ENCODE measurements around the gene OTUB2. TPM values are rescaled to one million over a fixed set of nuclear protein-coding genes. Genes with fewer than 3 reads are reported as not detected.

OTUB2 gene
- total RNA-seq, 2 donors from 2014 or later, result 2.2 to 2.7 TPM

DNA sequence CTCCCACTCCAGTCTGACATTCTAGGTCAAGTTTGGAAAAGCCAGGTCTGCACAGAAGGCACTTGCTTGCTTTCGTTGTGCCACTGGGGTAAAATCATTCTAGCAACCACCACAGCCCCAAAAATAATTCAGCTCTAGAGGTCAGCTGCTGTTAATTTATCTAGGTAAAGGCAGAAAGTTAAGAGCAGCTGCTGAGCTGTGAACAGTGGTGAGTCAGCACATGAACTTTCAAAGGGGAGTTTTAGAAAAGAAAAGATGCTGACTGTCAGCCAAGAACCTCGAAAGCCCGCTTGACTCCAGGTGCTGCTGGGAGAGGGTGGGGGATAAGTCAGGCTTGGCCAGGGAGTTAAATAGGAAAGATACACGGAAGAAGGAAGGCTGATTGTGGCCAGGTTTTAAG lies 16.4 kb upstream of the OTUB2 start:
- no peak overlapping the region for H3K27ac ChIP-seq

GRCh38 chr14:94010625-94011024 lies 15.5 kb upstream of the OTUB2 start:
- Histone ChIP-seq H3K4me1 (no peaks in the 10 kb centered on the region), H3K27me3 (no peaks in the 10 kb centered on the region), H3K36me3 (no peaks in the 10 kb centered on the region), H3K9me3 (no peaks in the 10 kb centered on the region), H3K27ac (no peak overlapping the region), H3K4me3 (no peak overlapping the region), H3K9ac (ENCODE audit: low read depth in 2 of 2, low read length in 2 of 2) (no peak overlapping the region)
- no peak for DNase-seq
- no peak for TF ChIP-seq CTCF (IDR thresholded peaks at IDR 0.05)
- intact Hi-C loops (cut with DNase I), result no loop called here

More for the DNA sequence above, 16.4 kb upstream of the OTUB2 start:
- H3K9ac ChIP-seq (ENCODE audit: low read depth in 2 of 2, low read length in 2 of 2), result no peak overlapping the region
- TF ChIP-seq CTCF (IDR thresholded peaks at IDR 0.05), result no peak
- H3K27me3 ChIP-seq, result no peaks in the 10 kb centered on the region
- DNase-seq, result no peak
- no peaks in the 10 kb centered on the region for H3K4me1 ChIP-seq
- H3K36me3 ChIP-seq, result no peaks in the 10 kb centered on the region
- H3K9me3 ChIP-seq, result no peaks in the 10 kb centered on the region
- intact Hi-C loops (cut with DNase I), result no loop called here
- H3K4me3 ChIP-seq, result no peak overlapping the region

GRCh38 chr14:94011795-94012194 lies 14.3 kb upstream of the OTUB2 start:
- TF ChIP-seq CTCF (IDR thresholded peaks at IDR 0.05), result no peak
- no peak for DNase-seq

DNA sequence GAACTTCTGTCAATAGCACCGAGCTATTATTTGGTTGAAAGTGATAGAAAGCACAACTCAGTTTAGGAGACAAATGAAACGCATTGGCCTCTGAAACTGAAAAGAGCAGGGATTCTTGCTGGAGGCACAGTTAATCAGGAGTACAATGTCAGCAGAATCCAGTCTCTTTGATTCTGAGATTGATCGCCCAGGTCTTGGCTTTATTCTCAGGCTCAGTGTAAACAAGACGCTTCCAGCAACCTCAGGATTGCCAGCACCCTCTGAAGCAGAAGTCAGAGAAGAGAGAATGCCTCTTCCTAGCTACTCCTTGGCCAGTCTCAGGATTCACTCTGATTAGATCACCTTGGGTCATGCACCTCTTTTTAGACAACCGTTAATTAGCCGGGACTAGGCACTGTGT lies 11.8 kb upstream of the OTUB2 start:
- DNase-seq, result no peak
- intact Hi-C loops (cut with DNase I), result no loop called here

More at GRCh38 chr14:94011795-94012194, 14.3 kb upstream of the OTUB2 start:
- Histone ChIP-seq H3K4me1 (no peaks in the 10 kb centered on the region), H3K4me3 (no peak overlapping the region), H3K27me3 (no peaks in the 10 kb centered on the region), H3K9ac (ENCODE audit: low read depth in 2 of 2, low read length in 2 of 2) (no peak overlapping the region), H3K27ac (no peak overlapping the region), H3K36me3 (no peaks in the 10 kb centered on the region), H3K9me3 (no peaks in the 10 kb centered on the region)
- intact Hi-C loops (cut with DNase I), result no loop called here

GRCh38 chr14:94015223-94015622 lies 10.9 kb upstream of the OTUB2 start:
- no peak for DNase-seq
- Histone ChIP-seq H3K4me3 (no peak overlapping the region), H3K4me1 (no peaks in the 10 kb centered on the region), H3K36me3 (no peaks in the 10 kb centered on the region), H3K27ac (no peak overlapping the region), H3K9ac (ENCODE audit: low read depth in 2 of 2, low read length in 2 of 2) (no peak overlapping the region), H3K27me3 (no peaks in the 10 kb centered on the region), H3K9me3 (no peaks in the 10 kb centered on the region)
- TF ChIP-seq CTCF (IDR thresholded peaks at IDR 0.05), result no peak
- intact Hi-C loops (cut with DNase I), result no loop called here

More for the DNA sequence above, 11.8 kb upstream of the OTUB2 start:
- no peak overlapping the region for H3K27ac ChIP-seq
- no peaks in the 10 kb centered on the region for H3K36me3 ChIP-seq
- H3K27me3 ChIP-seq, result no peaks in the 10 kb centered on the region
- H3K9me3 ChIP-seq, result no peaks in the 10 kb centered on the region
- H3K9ac ChIP-seq (ENCODE audit: low read depth in 2 of 2, low read length in 2 of 2), result no peak overlapping the region
- no peak overlapping the region for H3K4me3 ChIP-seq
- TF ChIP-seq CTCF (IDR thresholded peaks at IDR 0.05), result no peak
- H3K4me1 ChIP-seq, result no peaks in the 10 kb centered on the region

Measured in colonic mucosa (tissue), 4 donors.